ENCODE data around the gene GCKR.

Gene GCKR

GRCh38 chr2:27572998-27573429 is 76.4 kb downstream of the GCKR start:
- DNase-seq (ENCODE audit: low spot score), result no peak
